ENCODE data around the gene GABRA1. TPM values are rescaled to one million over a fixed set of nuclear protein-coding genes. Genes with fewer than 3 reads are reported as not detected.

GABRA1 gene
- total RNA-seq, 3 donors from 2014 or later: not detected

DNA sequence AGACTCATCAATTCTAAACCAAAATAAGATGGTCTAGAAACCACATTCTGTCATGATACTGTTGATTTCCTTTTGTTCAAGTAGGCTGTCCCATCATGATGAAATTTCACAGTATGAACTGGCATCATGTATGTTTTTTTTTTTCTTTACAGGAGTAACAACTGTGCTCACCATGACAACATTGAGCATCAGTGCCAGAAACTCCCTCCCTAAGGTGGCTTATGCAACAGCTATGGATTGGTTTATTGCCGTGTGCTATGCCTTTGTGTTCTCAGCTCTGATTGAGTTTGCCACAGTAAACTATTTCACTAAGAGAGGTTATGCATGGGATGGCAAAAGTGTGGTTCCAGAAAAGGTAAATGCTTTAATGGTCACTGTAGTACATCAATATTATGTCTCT is 47.6 kb downstream of the GABRA1 start:
- no peak overlapping the region for H3K4me3 ChIP-seq
- no peaks in the 10 kb centered on the region for H3K36me3 ChIP-seq (ENCODE audit: low read depth)
- no peaks in the 10 kb centered on the region for H3K4me1 ChIP-seq (ENCODE audit: low read depth)
- H3K9me3 ChIP-seq: no peaks in the 10 kb centered on the region
- intact Hi-C loops (cut with DNase I, micrococcal nuclease): no loop called here
- DNase-seq (no peak), ATAC-seq (no peak)
- TF ChIP-seq CTCF (IDR thresholded peaks at IDR 0.05): no peak

- TF ChIP-seq CTCF (IDR thresholded peaks at IDR 0.05): no peak
- Histone ChIP-seq H3K9me3 (no peaks in the 10 kb centered on the region), H3K4me1 (ENCODE audit: low read depth) (no peaks in the 10 kb centered on the region), H3K4me3 (no peak overlapping the region), H3K36me3 (ENCODE audit: low read depth) (no peaks in the 10 kb centered on the region)
- ATAC-seq (no peak), DNase-seq (no peak)
- intact Hi-C loops (cut with DNase I, micrococcal nuclease): no loop called here
Measured at GRCh38 chr5:161897033-161897432, 49.1 kb downstream of the GABRA1 start.

DNA sequence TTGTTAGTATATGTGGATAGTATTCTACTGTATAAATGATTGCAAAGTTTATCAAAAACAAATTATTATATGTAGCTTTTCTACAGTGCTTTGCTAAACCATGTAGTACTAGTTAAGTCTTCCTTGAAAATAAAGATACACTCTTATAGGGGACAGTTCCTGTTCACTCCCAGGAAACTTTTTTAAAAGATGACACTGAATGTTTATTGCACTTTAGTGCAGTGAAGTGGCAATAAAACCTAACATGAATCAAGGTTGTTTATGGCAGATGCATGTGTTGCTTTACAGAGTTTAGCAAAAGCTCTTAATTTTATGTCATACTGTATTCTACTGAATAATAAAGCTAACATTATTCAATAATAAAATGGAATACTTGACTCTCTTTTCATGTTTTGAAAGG is 51.7 kb downstream of the GABRA1 start:
- no peak for DNase-seq
- intact Hi-C loops (cut with DNase I, micrococcal nuclease): no loop called here
- H3K4me3 ChIP-seq: no peak overlapping the region
- H3K4me1 ChIP-seq (ENCODE audit: low read depth): no peaks in the 10 kb centered on the region
- no peaks in the 10 kb centered on the region for H3K9me3 ChIP-seq
- no peak for TF ChIP-seq CTCF (IDR thresholded peaks at IDR 0.05)
- no peak for ATAC-seq
- H3K36me3 ChIP-seq (ENCODE audit: low read depth): no peaks in the 10 kb centered on the region

GRCh38 chr5:161900981-161901380 is 53.1 kb downstream of the GABRA1 start:
- DNase-seq (no peak), ATAC-seq (no peak)
- intact Hi-C loops (cut with DNase I, micrococcal nuclease): no loop called here
- TF ChIP-seq CTCF (IDR thresholded peaks at IDR 0.05): no peak
- Histone ChIP-seq H3K36me3 (ENCODE audit: low read depth) (no peaks in the 10 kb centered on the region), H3K4me3 (no peak overlapping the region), H3K4me1 (ENCODE audit: low read depth) (no peaks in the 10 kb centered on the region), H3K9me3 (no peaks in the 10 kb centered on the region)

- Histone ChIP-seq H3K36me3 (ENCODE audit: low read depth) (no peaks in the 10 kb centered on the region), H3K4me3 (no peak overlapping the region), H3K4me1 (ENCODE audit: low read depth) (no peaks in the 10 kb centered on the region), H3K9me3 (no peaks in the 10 kb centered on the region)
- intact Hi-C loops (cut with DNase I, micrococcal nuclease): no loop called here
- no peak for ATAC-seq
- DNase-seq: no peak
- TF ChIP-seq CTCF (IDR thresholded peaks at IDR 0.05): no peak
Measured at GRCh38 chr5:161921781-161922180, 73.9 kb downstream of the GABRA1 start.

DNA sequence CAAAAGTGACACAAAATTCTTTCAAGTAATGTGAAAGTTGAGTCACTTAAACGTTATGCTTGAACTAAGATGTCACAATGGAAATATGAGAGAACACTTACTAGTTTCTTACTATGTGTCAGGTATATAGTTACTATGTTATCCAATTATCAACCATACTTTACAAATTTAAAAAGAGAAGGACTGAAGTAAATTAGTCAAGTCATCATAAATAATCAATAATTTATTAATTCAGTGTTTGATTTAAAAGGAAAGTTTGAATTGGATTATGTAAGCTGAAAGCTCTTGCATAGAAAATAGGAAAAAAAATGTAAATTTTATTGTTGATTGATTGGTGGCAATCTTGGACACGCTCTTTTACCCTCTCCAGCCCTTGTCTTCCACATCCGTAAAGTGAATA is 76.3 kb downstream of the GABRA1 start:
- intact Hi-C loops (cut with DNase I, micrococcal nuclease): no loop called here
- no peak for TF ChIP-seq CTCF (IDR thresholded peaks at IDR 0.05)
- no peak for ATAC-seq
- H3K4me1 ChIP-seq (ENCODE audit: low read depth): no peaks in the 10 kb centered on the region
- H3K36me3 ChIP-seq (ENCODE audit: low read depth): no peaks in the 10 kb centered on the region
- H3K9me3 ChIP-seq: no peaks in the 10 kb centered on the region
- no peak for DNase-seq
- H3K4me3 ChIP-seq: no peak overlapping the region
